Neutrophil (primary cell): Measurements from ENCODE around the gene DDO.

Experiments
- H3K27ac ChIP-seq: fragments of 200-600 bp; sonication (generic); 2 replicates; pipeline ENCODE4 v1.5.1; 2016; ENCODE audit warnings: mild to moderate bottlenecking, moderate library complexity
- H3K27me3 ChIP-seq: fragments of 200-600 bp; sonication (generic); 2 replicates; pipeline ENCODE4 v1.6.0; 2016; ENCODE audit warnings: mild to moderate bottlenecking
- H3K36me3 ChIP-seq: fragments of 200-600 bp; sonication (generic); 2 replicates; pipeline ENCODE4 v1.5.1; 2017
- H3K4me1 ChIP-seq, 2 experiments: fragments of 200-600 bp in 1 of 2; sonication (generic) in 1 of 2; 1 replicate in 1 of 2; 2 replicates in 1 of 2; pipeline versions ENCODE4 v1.5.1 to v1.6.1; 2013 to 2016; ENCODE audit warnings: low read depth in 1 of 2, low read length in 1 of 2, mild to moderate bottlenecking in 1 of 2, moderate library complexity in 1 of 2; ENCODE audit not compliant: control insufficient read depth in 1 of 2, insufficient read depth in 1 of 2
- H3K4me3 ChIP-seq, 2 experiments: fragments of 200-600 bp in 1 of 2; sonication (generic) in 1 of 2; 1 replicate in 1 of 2; 2 replicates in 1 of 2; pipeline ENCODE4 v1.5.1; 2013 to 2016; ENCODE audit warnings: low read depth in 1 of 2, low read length in 1 of 2, mild to moderate bottlenecking in 1 of 2, moderate library complexity in 1 of 2
- H3K9me3 ChIP-seq: fragments of 200-600 bp; sonication (generic); 2 replicates; pipeline ENCODE4 v1.5.1; 2016
- TF ChIP-seq, protein P1 (sequence below): fragments of 200-600 bp; sonication (generic); IDR thresholded peaks from 2 replicates; pipeline ENCODE4 v1.5.1; 2016; ENCODE audit warnings: antibody characterized with exemption

Gene DDO

GRCh38 chr6:110440026-110440425 lies 24.7 kb upstream of the DDO start:
- no peak overlapping the region for H3K4me3 ChIP-seq
- no peaks in the 10 kb centered on the region for H3K9me3 ChIP-seq
- H3K4me1 ChIP-seq: no peaks in the 10 kb centered on the region
- H3K36me3 ChIP-seq: peaks cover 23% of the 10 kb centered on the region
- H3K27ac ChIP-seq: no peak overlapping the region
- TF ChIP-seq, protein P1, sequence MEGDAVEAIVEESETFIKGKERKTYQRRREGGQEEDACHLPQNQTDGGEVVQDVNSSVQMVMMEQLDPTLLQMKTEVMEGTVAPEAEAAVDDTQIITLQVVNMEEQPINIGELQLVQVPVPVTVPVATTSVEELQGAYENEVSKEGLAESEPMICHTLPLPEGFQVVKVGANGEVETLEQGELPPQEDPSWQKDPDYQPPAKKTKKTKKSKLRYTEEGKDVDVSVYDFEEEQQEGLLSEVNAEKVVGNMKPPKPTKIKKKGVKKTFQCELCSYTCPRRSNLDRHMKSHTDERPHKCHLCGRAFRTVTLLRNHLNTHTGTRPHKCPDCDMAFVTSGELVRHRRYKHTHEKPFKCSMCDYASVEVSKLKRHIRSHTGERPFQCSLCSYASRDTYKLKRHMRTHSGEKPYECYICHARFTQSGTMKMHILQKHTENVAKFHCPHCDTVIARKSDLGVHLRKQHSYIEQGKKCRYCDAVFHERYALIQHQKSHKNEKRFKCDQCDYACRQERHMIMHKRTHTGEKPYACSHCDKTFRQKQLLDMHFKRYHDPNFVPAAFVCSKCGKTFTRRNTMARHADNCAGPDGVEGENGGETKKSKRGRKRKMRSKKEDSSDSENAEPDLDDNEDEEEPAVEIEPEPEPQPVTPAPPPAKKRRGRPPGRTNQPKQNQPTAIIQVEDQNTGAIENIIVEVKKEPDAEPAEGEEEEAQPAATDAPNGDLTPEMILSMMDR: no peak
- no peaks in the 10 kb centered on the region for H3K27me3 ChIP-seq

GRCh38 chr6:110439356-110439755 lies 24.0 kb upstream of the DDO start:
- H3K36me3 ChIP-seq: peaks cover 25% of the 10 kb centered on the region
- no peaks in the 10 kb centered on the region for H3K4me1 ChIP-seq
- no peak overlapping the region for H3K27ac ChIP-seq
- H3K9me3 ChIP-seq: no peaks in the 10 kb centered on the region
- H3K4me3 ChIP-seq: no peak overlapping the region
- no peaks in the 10 kb centered on the region for H3K27me3 ChIP-seq
- TF ChIP-seq, protein P1: no peak

DNA sequence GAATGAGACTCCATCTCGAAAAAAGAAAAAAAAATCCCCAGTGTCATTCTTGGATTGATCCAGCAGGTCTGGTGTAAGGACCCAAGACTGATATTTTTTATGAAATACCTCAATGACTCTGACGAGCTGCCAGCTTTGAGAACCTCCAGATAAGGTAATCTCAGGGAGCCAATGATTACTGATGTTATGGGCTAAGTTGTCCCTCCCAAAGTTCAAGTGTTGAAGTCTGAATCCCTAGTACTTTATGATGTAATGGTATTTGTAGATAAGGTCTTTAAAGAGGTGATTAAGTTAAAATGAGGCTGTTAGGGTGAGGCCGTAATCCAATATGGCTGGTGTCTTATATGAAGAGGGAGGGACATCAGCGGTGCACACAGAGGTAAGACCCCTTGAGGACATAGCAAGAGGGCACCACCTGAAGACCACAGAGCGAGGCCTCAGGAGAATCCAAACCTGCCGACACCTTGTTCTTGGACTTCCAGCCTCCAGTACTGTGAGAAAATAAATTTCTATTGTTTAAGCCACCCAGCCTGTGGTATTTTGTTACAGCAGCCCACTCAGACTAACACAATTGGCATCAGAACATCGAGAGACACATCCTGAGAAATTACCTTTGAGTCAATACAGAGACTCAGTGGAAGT lies 19.7 kb upstream of the DDO start:
- no peaks in the 10 kb centered on the region for H3K27me3 ChIP-seq
- TF ChIP-seq, protein P1: no peak
- no peak overlapping the region for H3K27ac ChIP-seq
- H3K4me3 ChIP-seq: no peak overlapping the region
- H3K36me3 ChIP-seq: peaks cover 21% of the 10 kb centered on the region
- no peaks in the 10 kb centered on the region for H3K9me3 ChIP-seq
- H3K4me1 ChIP-seq: peaks cover 19 to 26% of the 10 kb centered on the region in 2 experiments

GRCh38 chr6:110432285-110432900 lies 17.0 kb upstream of the DDO start:
- H3K27me3 ChIP-seq: no peaks in the 10 kb centered on the region
- TF ChIP-seq, protein P1: no peak
- H3K4me1 ChIP-seq: peaks cover 19 to 26% of the 10 kb centered on the region in 2 experiments
- H3K27ac ChIP-seq: no peak overlapping the region
- H3K9me3 ChIP-seq: no peaks in the 10 kb centered on the region
- H3K4me3 ChIP-seq: no peak overlapping the region
- H3K36me3 ChIP-seq: peaks cover 24% of the 10 kb centered on the region

GRCh38 chr6:110430741-110431140 lies 15.4 kb upstream of the DDO start:
- TF ChIP-seq, protein P1: no peak
- H3K4me1 ChIP-seq: peaks cover 19 to 26% of the 10 kb centered on the region in 2 experiments
- no peak overlapping the region for H3K27ac ChIP-seq
- H3K9me3 ChIP-seq: no peaks in the 10 kb centered on the region
- H3K27me3 ChIP-seq: no peaks in the 10 kb centered on the region
- peaks cover 19% of the 10 kb centered on the region for H3K36me3 ChIP-seq
- H3K4me3 ChIP-seq: no peak overlapping the region
